GM19099 (cell line): ENCODE results near the gene PIBF1.

ENCODE experiments used
- POLR2A ChIP-seq: IDR thresholded peaks from 3 replicates; pipeline ENCODE4 v1.6.1; 2011; ENCODE audit warnings: low read depth; ENCODE audit not compliant: insufficient read length; ENCODE audit errors: extremely low read depth

Gene PIBF1

GRCh38 chr13:72953391-72953965 is 171.5 kb downstream of the PIBF1 start:
- no peak for TF ChIP-seq POLR2A

GRCh38 chr13:72959643-72960042 is 177.7 kb downstream of the PIBF1 start:
- no peak for TF ChIP-seq POLR2A

- TF ChIP-seq POLR2A, result no peak
These were observed 178.2 kb downstream of the PIBF1 start for GRCh38 chr13:72960114-72960513.

GRCh38 chr13:72960541-72960940 is 178.6 kb downstream of the PIBF1 start:
- no peak for TF ChIP-seq POLR2A

- no peak for TF ChIP-seq POLR2A
These were observed 181.8 kb downstream of the PIBF1 start for GRCh38 chr13:72963762-72964161.

GRCh38 chr13:72970301-72970880 is 188.5 kb downstream of the PIBF1 start:
- no peak for TF ChIP-seq POLR2A

GRCh38 chr13:72970956-72971355 is 189.0 kb downstream of the PIBF1 start:
- TF ChIP-seq POLR2A, result no peak

- no peak for TF ChIP-seq POLR2A
These were observed 191.3 kb downstream of the PIBF1 start for GRCh38 chr13:72973234-72973633.

GRCh38 chr13:72983085-72983768 is 201.3 kb downstream of the PIBF1 start:
- no peak for TF ChIP-seq POLR2A

GRCh38 chr13:72985610-72986009 is 203.7 kb downstream of the PIBF1 start:
- TF ChIP-seq POLR2A, result no peak

GRCh38 chr13:72986197-72986596 is 204.3 kb downstream of the PIBF1 start:
- TF ChIP-seq POLR2A, result no peak

GRCh38 chr13:72990953-72991352 is 209.0 kb downstream of the PIBF1 start:
- no peak for TF ChIP-seq POLR2A

GRCh38 chr13:72998012-72998411 is 216.1 kb downstream of the PIBF1 start:
- TF ChIP-seq POLR2A, result no peak

- no peak for TF ChIP-seq POLR2A
These were observed 218.2 kb downstream of the PIBF1 start for GRCh38 chr13:73000027-73000674.

GRCh38 chr13:73001971-73002370 is 220.0 kb downstream of the PIBF1 start:
- no peak for TF ChIP-seq POLR2A

- no peak for TF ChIP-seq POLR2A
These were observed 229.8 kb downstream of the PIBF1 start for GRCh38 chr13:73011751-73012150.
